Erythroblast (primary cell): Measurements from ENCODE around the gene INTS13.
"Not testable (repeated sequence)": the region's sequence is repeated elsewhere in the genome, so short reads cannot be mapped to it uniquely, and the experiment has no call there.

Experiments
- GATA1 ChIP-seq: IDR thresholded peaks from 2 replicates; pipeline ENCODE4 v1.6.1; 2011; ENCODE audit warnings: low read depth, mild to moderate bottlenecking, control low read depth, low read length, moderate library complexity
- POLR2A ChIP-seq: IDR thresholded peaks from 2 replicates; pipeline ENCODE4 v1.6.1; 2011; ENCODE audit warnings: mild to moderate bottlenecking, low read length

DNA sequence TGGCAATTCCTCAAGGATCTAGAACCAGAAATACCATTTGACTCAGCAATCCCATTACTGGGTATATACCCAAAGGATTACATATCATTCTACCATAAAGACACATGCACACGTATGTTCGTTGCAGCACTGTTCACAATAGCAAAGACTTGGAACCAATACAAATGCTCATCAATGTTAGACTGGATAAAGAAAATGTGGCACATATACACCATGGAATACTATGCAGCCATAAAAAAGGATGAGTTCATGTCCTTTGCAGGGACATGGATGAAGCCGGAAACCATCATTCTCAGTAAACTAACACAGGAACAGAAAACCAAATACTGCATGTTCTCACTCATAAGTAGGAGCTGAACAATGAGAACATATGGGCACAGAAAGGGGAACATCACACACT lies 34.4 kb downstream of the INTS13 start:
- not testable (repeated sequence) for TF ChIP-seq POLR2A, GATA1
